ENCODE measurements around the gene MTARC1.

MTARC1 gene

GRCh38 chr1:220772846-220773245, 13.9 kb upstream of the MTARC1 start:
- no peak for DNase-seq

- peak; percentile 23 to 27 for DNase-seq
These were observed 11.4 kb upstream of the MTARC1 start for GRCh38 chr1:220775240-220775853.

- no peak for DNase-seq
These were observed 10.5 kb upstream of the MTARC1 start for GRCh38 chr1:220776254-220776653.

GRCh38 chr1:220776720-220777326, 9.9 kb upstream of the MTARC1 start:
- DNase-seq = peak; percentile 49 to 60

- no peak for DNase-seq
These were observed 3.3 kb upstream of the MTARC1 start for GRCh38 chr1:220783453-220783852.

GRCh38 chr1:220784751-220785150, 2.0 kb upstream of the MTARC1 start:
- DNase-seq = no peak

- no peak for DNase-seq
These were observed 1.3 kb upstream of the MTARC1 start for GRCh38 chr1:220785166-220786056.

- no peak for DNase-seq
These were observed 716 bp upstream of the MTARC1 start for GRCh38 chr1:220786057-220786336.

- no peak for DNase-seq
These were observed 431 bp downstream of the MTARC1 start for GRCh38 chr1:220787069-220787619.

- DNase-seq = no peak
These were observed 2.2 kb downstream of the MTARC1 start for GRCh38 chr1:220788900-220789299.

- no peak for DNase-seq
These were observed 2.9 kb downstream of the MTARC1 start for GRCh38 chr1:220789532-220790147.

- no peak for DNase-seq
These were observed 4.6 kb downstream of the MTARC1 start for GRCh38 chr1:220791285-220791684.

GRCh38 chr1:220791956-220792355, 5.2 kb downstream of the MTARC1 start:
- DNase-seq = no peak

- no peak for DNase-seq
These were observed 9.8 kb downstream of the MTARC1 start for GRCh38 chr1:220796530-220796929.

- no peak for DNase-seq
These were observed 10.3 kb downstream of the MTARC1 start for GRCh38 chr1:220797044-220797443.

- no peak for DNase-seq
These were observed 10.8 kb downstream of the MTARC1 start for GRCh38 chr1:220797553-220797952.

GRCh38 chr1:220798338-220798737, 11.6 kb downstream of the MTARC1 start:
- DNase-seq = no peak

- no peak for DNase-seq
These were observed 13.5 kb downstream of the MTARC1 start for GRCh38 chr1:220800262-220800661.

- DNase-seq = no peak
These were observed 16.9 kb downstream of the MTARC1 start for GRCh38 chr1:220803401-220804201.

GRCh38 chr1:220804202-220804586, 17.5 kb downstream of the MTARC1 start:
- DNase-seq = no peak

- no peak for DNase-seq
These were observed 19.7 kb downstream of the MTARC1 start for GRCh38 chr1:220806408-220806807.

GRCh38 chr1:220807726-220808125, 21.0 kb downstream of the MTARC1 start:
- DNase-seq = no peak
